ENCODE measurements around the gene TSR3.

DNA sequence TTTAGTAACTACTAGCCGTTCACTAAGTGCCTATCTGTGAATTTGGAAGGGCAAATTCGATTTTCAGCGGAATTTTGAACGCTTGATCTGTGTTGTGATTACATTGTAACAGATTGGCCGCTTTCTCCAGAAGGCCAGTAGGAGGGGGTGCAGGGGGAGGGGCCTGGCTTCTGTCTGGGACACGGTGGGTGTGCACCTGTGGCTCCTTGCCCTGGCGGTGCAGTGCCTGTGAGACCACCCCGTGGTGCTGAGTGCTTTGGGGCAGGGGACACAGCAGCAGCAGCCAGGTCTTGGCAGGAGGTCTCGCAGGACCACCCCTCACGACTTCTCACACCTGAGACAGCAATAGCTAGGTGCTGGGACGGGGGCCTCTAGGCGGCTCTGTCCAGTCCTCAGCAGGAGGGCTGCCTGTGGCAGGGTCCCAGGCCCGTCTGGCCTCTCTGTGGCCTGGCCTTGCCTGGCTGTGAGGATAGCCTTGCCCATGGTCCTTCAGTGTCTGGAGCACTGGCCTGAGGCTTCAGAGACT, 40.4 kb downstream of the TSR3 start:
- TF ChIP-seq, protein P1, sequence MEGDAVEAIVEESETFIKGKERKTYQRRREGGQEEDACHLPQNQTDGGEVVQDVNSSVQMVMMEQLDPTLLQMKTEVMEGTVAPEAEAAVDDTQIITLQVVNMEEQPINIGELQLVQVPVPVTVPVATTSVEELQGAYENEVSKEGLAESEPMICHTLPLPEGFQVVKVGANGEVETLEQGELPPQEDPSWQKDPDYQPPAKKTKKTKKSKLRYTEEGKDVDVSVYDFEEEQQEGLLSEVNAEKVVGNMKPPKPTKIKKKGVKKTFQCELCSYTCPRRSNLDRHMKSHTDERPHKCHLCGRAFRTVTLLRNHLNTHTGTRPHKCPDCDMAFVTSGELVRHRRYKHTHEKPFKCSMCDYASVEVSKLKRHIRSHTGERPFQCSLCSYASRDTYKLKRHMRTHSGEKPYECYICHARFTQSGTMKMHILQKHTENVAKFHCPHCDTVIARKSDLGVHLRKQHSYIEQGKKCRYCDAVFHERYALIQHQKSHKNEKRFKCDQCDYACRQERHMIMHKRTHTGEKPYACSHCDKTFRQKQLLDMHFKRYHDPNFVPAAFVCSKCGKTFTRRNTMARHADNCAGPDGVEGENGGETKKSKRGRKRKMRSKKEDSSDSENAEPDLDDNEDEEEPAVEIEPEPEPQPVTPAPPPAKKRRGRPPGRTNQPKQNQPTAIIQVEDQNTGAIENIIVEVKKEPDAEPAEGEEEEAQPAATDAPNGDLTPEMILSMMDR (IDR thresholded peaks at IDR 0.05; ENCODE audit: low read depth, low read length, missing input control): no peak
- no peak for TF ChIP-seq YY1 (IDR thresholded peaks at IDR 0.05)
- TF ChIP-seq RAD21 (IDR thresholded peaks at IDR 0.05): no peak
- TF ChIP-seq SP1 (IDR thresholded peaks at IDR 0.05): no peak
- TF ChIP-seq, protein P2, sequence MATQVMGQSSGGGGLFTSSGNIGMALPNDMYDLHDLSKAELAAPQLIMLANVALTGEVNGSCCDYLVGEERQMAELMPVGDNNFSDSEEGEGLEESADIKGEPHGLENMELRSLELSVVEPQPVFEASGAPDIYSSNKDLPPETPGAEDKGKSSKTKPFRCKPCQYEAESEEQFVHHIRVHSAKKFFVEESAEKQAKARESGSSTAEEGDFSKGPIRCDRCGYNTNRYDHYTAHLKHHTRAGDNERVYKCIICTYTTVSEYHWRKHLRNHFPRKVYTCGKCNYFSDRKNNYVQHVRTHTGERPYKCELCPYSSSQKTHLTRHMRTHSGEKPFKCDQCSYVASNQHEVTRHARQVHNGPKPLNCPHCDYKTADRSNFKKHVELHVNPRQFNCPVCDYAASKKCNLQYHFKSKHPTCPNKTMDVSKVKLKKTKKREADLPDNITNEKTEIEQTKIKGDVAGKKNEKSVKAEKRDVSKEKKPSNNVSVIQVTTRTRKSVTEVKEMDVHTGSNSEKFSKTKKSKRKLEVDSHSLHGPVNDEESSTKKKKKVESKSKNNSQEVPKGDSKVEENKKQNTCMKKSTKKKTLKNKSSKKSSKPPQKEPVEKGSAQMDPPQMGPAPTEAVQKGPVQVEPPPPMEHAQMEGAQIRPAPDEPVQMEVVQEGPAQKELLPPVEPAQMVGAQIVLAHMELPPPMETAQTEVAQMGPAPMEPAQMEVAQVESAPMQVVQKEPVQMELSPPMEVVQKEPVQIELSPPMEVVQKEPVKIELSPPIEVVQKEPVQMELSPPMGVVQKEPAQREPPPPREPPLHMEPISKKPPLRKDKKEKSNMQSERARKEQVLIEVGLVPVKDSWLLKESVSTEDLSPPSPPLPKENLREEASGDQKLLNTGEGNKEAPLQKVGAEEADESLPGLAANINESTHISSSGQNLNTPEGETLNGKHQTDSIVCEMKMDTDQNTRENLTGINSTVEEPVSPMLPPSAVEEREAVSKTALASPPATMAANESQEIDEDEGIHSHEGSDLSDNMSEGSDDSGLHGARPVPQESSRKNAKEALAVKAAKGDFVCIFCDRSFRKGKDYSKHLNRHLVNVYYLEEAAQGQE (IDR thresholded peaks at IDR 0.05): no peak
- no peak for TF ChIP-seq TAF1 (conservative IDR thresholded peaks at IDR 0.05)
- TF ChIP-seq, protein P3, sequence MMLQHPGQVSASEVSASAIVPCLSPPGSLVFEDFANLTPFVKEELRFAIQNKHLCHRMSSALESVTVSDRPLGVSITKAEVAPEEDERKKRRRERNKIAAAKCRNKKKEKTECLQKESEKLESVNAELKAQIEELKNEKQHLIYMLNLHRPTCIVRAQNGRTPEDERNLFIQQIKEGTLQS (IDR thresholded peaks at IDR 0.05): no peak
- no peak for TF ChIP-seq RXRA (IDR thresholded peaks at IDR 0.05)
- TF ChIP-seq, protein P4, sequence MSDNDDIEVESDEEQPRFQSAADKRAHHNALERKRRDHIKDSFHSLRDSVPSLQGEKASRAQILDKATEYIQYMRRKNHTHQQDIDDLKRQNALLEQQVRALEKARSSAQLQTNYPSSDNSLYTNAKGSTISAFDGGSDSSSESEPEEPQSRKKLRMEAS (IDR thresholded peaks at IDR 0.05): no peak

All from liver (tissue), 3 donors.